H1 (cell line): ENCODE measurements around the gene SH3RF2. TPM values are rescaled to one million over a fixed set of nuclear protein-coding genes. Genes with fewer than 3 reads are reported as not detected.

Experiments used
- CTCF ChIA-PET: fragments of 300-600 bp; sonication (Branson Sonifier 250); formaldehyde crosslinking; loops from one replicate; lab custom pipeline; 2021; ENCODE audit not compliant: partially characterized antibody; lab: Charles Lee
- POLR2A ChIA-PET: fragments of 300-600 bp; sonication (Branson Sonifier 250); formaldehyde crosslinking; loops from one replicate; lab custom pipeline; 2021; ENCODE audit warnings: inconsistent platforms; ENCODE audit not compliant: partially characterized antibody; lab: Charles Lee
- DNase-seq, 2 experiments: peaks; one replicate each; pipeline versions ENCODE4 v3.0.0 to v3.0.0-alpha.2; 2010 to 2022; ENCODE audit warnings: low spot score in 2 of 2, low read depth in 1 of 2, mixed read lengths in 1 of 2
- FAIRE-seq: peaks from 2 replicates; lab custom pipeline; 2011; peaks lifted over from hg19 to GRCh38; lab: Jason Lieb, UNC
- H2AFZ ChIP-seq: 2 replicates; pipeline ENCODE4 v1.8.1; 2012; ENCODE audit warnings: low read length, inconsistent platforms
- H2AK5ac ChIP-seq: 2 replicates; pipeline ENCODE4 v1.6.1; 2013; ENCODE audit warnings: low read depth, low read length
- H2BK120ac ChIP-seq: replicated peaks from 2 replicates; pipeline ENCODE3; 2013; ENCODE audit warnings: low read depth, low read length, inconsistent platforms
- H2BK12ac ChIP-seq: 2 replicates; pipeline ENCODE4 v1.6.1; 2013; ENCODE audit warnings: low read depth, low read length
- H2BK15ac ChIP-seq: 2 replicates; pipeline ENCODE4 v1.6.1; 2013; ENCODE audit warnings: low read length
- H2BK20ac ChIP-seq: 2 replicates; pipeline ENCODE4 v1.6.1; 2013; ENCODE audit warnings: low read length
- H2BK5ac ChIP-seq: 2 replicates; pipeline ENCODE4 v1.6.1; 2013; ENCODE audit warnings: low read depth, low read length
- H3K14ac ChIP-seq: 2 replicates; pipeline ENCODE4 v1.6.1; 2013; ENCODE audit warnings: inconsistent platforms; ENCODE audit not compliant: insufficient read length
- H3K18ac ChIP-seq: 2 replicates; pipeline ENCODE4 v1.6.1; 2013; ENCODE audit warnings: low read length; ENCODE audit errors: extremely low read depth
- H3K23ac ChIP-seq: 2 replicates; pipeline ENCODE4 v1.6.1; 2013; ENCODE audit warnings: inconsistent platforms; ENCODE audit not compliant: insufficient read length
- H3K23me2 ChIP-seq: 2 replicates; pipeline ENCODE4 v1.6.1; 2013; ENCODE audit warnings: low read depth, low read length
- H3K27ac ChIP-seq: 2 replicates; pipeline ENCODE4 v1.6.1; 2011; ENCODE audit warnings: low read depth, low read length, inconsistent platforms
- H3K27me3 ChIP-seq, 4 experiments: replicated peaks in 1 of 4; 1 replicate in 1 of 4; 2 replicates in 3 of 4; pipeline versions ENCODE4 v1.6.1 to v1.8.1; 2011 to 2013; ENCODE audit warnings: low read length in 3 of 4, mild to moderate bottlenecking in 3 of 4, inconsistent platforms in 2 of 4, mixed read lengths in 2 of 4, moderate library complexity in 1 of 4; ENCODE audit not compliant: control insufficient read depth in 3 of 4, insufficient read depth in 3 of 4; ENCODE audit errors: extremely low read depth in 1 of 4
- H3K36me3 ChIP-seq, 4 experiments: 2 replicates each; pipeline versions ENCODE4 v1.6.1 to v1.8.1; 2011 to 2013; ENCODE audit warnings: mild to moderate bottlenecking in 4 of 4, low read length in 3 of 4, moderate library complexity in 2 of 4, control low read depth in 1 of 4, inconsistent platforms in 1 of 4; ENCODE audit not compliant: insufficient read depth in 4 of 4, control insufficient read depth in 2 of 4
- H3K4ac ChIP-seq: replicated peaks from 2 replicates; pipeline ENCODE3; 2013; ENCODE audit warnings: low read length, low read depth, mixed read lengths, inconsistent platforms; ENCODE audit not compliant: insufficient read length
- H3K4me1 ChIP-seq, 4 experiments: replicated peaks in 1 of 4; 1 replicate in 1 of 4; 2 replicates in 3 of 4; pipeline versions ENCODE4 v1.6.1 to v1.8.1; 2011 to 2013; ENCODE audit warnings: low read length in 3 of 4, inconsistent platforms in 2 of 4, mixed read lengths in 1 of 4; ENCODE audit not compliant: insufficient read depth in 4 of 4, control insufficient read depth in 3 of 4
- H3K4me2 ChIP-seq, 2 experiments: 2 replicates each; pipeline versions ENCODE4 v1.6.1 to v1.8.1; 2011 to 2013; ENCODE audit warnings: low read depth in 2 of 2, low read length in 2 of 2, control low read depth in 1 of 2, inconsistent platforms in 1 of 2, mild to moderate bottlenecking in 1 of 2; ENCODE audit not compliant: insufficient read depth in 1 of 2
- H3K4me3 ChIP-seq, 4 experiments: fragments of 200-600, 300-600 bp in 1 of 4; sonication (generic), shearing (Covaris generic), sonication (Bioruptor Twin) in 1 of 4; 2 replicates each; pipeline versions ENCODE4 v1.5.1 to v1.8.1; 2011 to 2016; ENCODE audit warnings: low read length in 4 of 4, low read depth in 3 of 4, control low read depth in 2 of 4, inconsistent platforms in 2 of 4, mild to moderate bottlenecking in 2 of 4, mixed read lengths in 1 of 4, moderate library complexity in 1 of 4; ENCODE audit not compliant: insufficient read depth in 2 of 4; ENCODE audit errors: extremely low read depth in 1 of 4
- H3K56ac ChIP-seq: replicated peaks from 2 replicates; pipeline ENCODE3; 2013; ENCODE audit warnings: low read depth, mild to moderate bottlenecking, mixed read lengths, low read length, inconsistent platforms; ENCODE audit not compliant: insufficient read length
- H3K79me1 ChIP-seq: 2 replicates; pipeline ENCODE4 v1.6.1; 2013; ENCODE audit warnings: low read depth, low read length, control low read depth
- H3K79me2 ChIP-seq, 2 experiments: 2 replicates each; pipeline versions ENCODE4 v1.6.1 to v1.8.1; 2012 to 2013; ENCODE audit warnings: low read length in 2 of 2, mild to moderate bottlenecking in 2 of 2, inconsistent platforms in 1 of 2; ENCODE audit not compliant: insufficient read depth in 2 of 2, control insufficient read depth in 1 of 2
- H3K9ac ChIP-seq, 4 experiments: replicated peaks in 1 of 4; 1 replicate in 1 of 4; 2 replicates in 3 of 4; pipeline versions ENCODE4 v1.6.1 to v1.8.1; 2011 to 2013; ENCODE audit warnings: low read depth in 3 of 4, low read length in 3 of 4, control low read depth in 2 of 4, mild to moderate bottlenecking in 2 of 4, moderate library complexity in 2 of 4, inconsistent platforms in 1 of 4; ENCODE audit errors: extremely low read depth in 1 of 4
- H3K9me3 ChIP-seq, 2 experiments: 2 replicates each; pipeline versions ENCODE4 v1.6.1 to v1.8.1; 2012 to 2013; ENCODE audit warnings: mild to moderate bottlenecking in 2 of 2, moderate library complexity in 2 of 2, control low read depth in 1 of 2, inconsistent platforms in 1 of 2, low read depth in 1 of 2, low read length in 1 of 2, mixed read lengths in 1 of 2; ENCODE audit not compliant: insufficient read depth in 2 of 2
- H4K20me1 ChIP-seq, 2 experiments: replicated peaks in 1 of 2; 2 replicates each; pipeline versions ENCODE3 to v1.8.1; 2011 to 2013; ENCODE audit warnings: inconsistent platforms in 2 of 2, low read length in 2 of 2, mild to moderate bottlenecking in 1 of 2; ENCODE audit not compliant: insufficient read depth in 2 of 2, control insufficient read depth in 1 of 2
- H4K5ac ChIP-seq: 2 replicates; pipeline ENCODE4 v1.6.1; 2013; ENCODE audit warnings: low read length, low read depth, mixed read lengths, inconsistent platforms; ENCODE audit not compliant: insufficient read length
- H4K8ac ChIP-seq: 2 replicates; pipeline ENCODE4 v1.8.0; 2013; ENCODE audit warnings: mild to moderate bottlenecking, moderate library complexity, low read length, inconsistent platforms; ENCODE audit not compliant: insufficient read depth; ENCODE audit errors: extremely low read depth
- H4K91ac ChIP-seq: replicated peaks from 2 replicates; pipeline ENCODE3; 2013; ENCODE audit warnings: low read length, mixed read lengths, inconsistent platforms; ENCODE audit not compliant: insufficient read length
- CBX8 ChIP-seq: fragments of 300-800, 300-1000 bp; sonication (generic); IDR thresholded peaks from 2 replicates; pipeline ENCODE4 v1.7.1; 2016; ENCODE audit warnings: low read depth, low read length, borderline replicate concordance
- CHD1 ChIP-seq: IDR thresholded peaks from 2 replicates; pipeline ENCODE4 v1.6.1; 2012; ENCODE audit warnings: low read depth, low read length, improper control_type of control experiment
- JUND ChIP-seq: IDR thresholded peaks from 2 replicates; pipeline ENCODE4 v1.6.1; 2011; ENCODE audit warnings: mild to moderate bottlenecking, improper control_type of control experiment, low read length
- MAFK ChIP-seq: IDR thresholded peaks from 2 replicates; pipeline ENCODE4 v1.6.1; 2012; ENCODE audit warnings: low read depth, mild to moderate bottlenecking, improper control_type of control experiment, low read length
- NANOG ChIP-seq: IDR thresholded peaks from 2 replicates; pipeline ENCODE4 v1.6.1; 2011; ENCODE audit warnings: low read length, low read depth, mild to moderate bottlenecking, inconsistent platforms; ENCODE audit not compliant: insufficient read depth, poor library complexity, severe bottlenecking
- SIN3A ChIP-seq, 2 experiments: IDR thresholded peaks in 1 of 2; conservative IDR thresholded peaks in 1 of 2; 2 replicates each; pipeline ENCODE4 v1.6.1; 2011 to 2012; ENCODE audit warnings: low read length in 2 of 2, improper control_type of control experiment in 1 of 2, low read depth in 1 of 2, mild to moderate bottlenecking in 1 of 2
- WGBS, 2 experiments: shearing (Covaris generic) in 1 of 2; methylation state at CpG; one replicate each; pipeline versions ENCODE4 v1.1.6 to v1.1.7; 2013 to 2015; ENCODE audit warnings: low lambda C conversion rate in 2 of 2, mixed read lengths in 2 of 2, inconsistent platforms in 1 of 2, low coverage in 1 of 2, missing lambda C conversion rate in 1 of 2; ENCODE audit not compliant: insufficient replicate concordance in 2 of 2, insufficient coverage in 1 of 2, insufficient read length in 1 of 2; ENCODE audit errors: extremely low coverage in 1 of 2, missing lambda C conversion rate in 1 of 2; 5-methylcytosine and 5-hydroxymethylcytosine counted together
- polyA plus RNA-seq, 7 experiments: library from polyadenylated mRNA; depleted of rRNA in 3 of 7; stranded (reverse) in 5 of 7; unstranded in 2 of 7; fragments of >200 nt in 5 of 7; fragments of 200-250 nt in 2 of 7; gene quantifications; 1 replicate in 5 of 7; 2 replicates in 1 of 7; 4 replicates in 1 of 7; pipeline versions ENCODE4 v1.2.1 to v1.2.3, GENCODE V29; 2011 to 2013; ENCODE audit warnings: missing spikeins in 2 of 7, mixed read lengths in 2 of 7
- total RNA-seq: library from RNA; stranded (reverse); fragmentation: NEBNext Ultra II Directional; extraction: Animal tissue kit (Norgen Biotek cat#: 25700); gene quantifications from 2 replicates; pipeline ENCODE4 v1.2.1, GENCODE V29; 2021
- TF ChIP-seq, protein P1 (sequence below): IDR thresholded peaks from 2 replicates; pipeline ENCODE4 v1.6.1; 2011; ENCODE audit warnings: low read length, improper control_type of control experiment

Gene SH3RF2
- total and polyA plus RNA-seq, 2 of the 8 experiments (the other 6 are each of a cell fraction or from before 2014, with no cell fraction given): 0.80 to 0.95 TPM

GRCh38 chr5:145944328-145944727 lies 8.0 kb downstream of the SH3RF2 start:
- Histone ChIP-seq H2AFZ (no peak overlapping the region), H3K79me2 (no peaks in the 10 kb centered on the region), H3K18ac (no peak overlapping the region), H3K79me1 (no peaks in the 10 kb centered on the region), H3K4me1 (peaks cover 0 to 4% (median 3%) of the 10 kb centered on the region in 4 experiments; a peak in 4 of 7 replicates), H2BK12ac (no peak overlapping the region), H4K91ac (no peak overlapping the region), H3K27ac (no peak overlapping the region), H4K5ac (no peak overlapping the region), H3K23me2 (no peaks in the 10 kb centered on the region), H3K9ac (no peak overlapping the region), H4K20me1 (no peaks in the 10 kb centered on the region), H3K27me3 (no peaks in the 10 kb centered on the region), H2BK5ac (no peak overlapping the region), H3K9me3 (no peaks in the 10 kb centered on the region), H3K4me2 (no peak overlapping the region), H2BK20ac (no peak overlapping the region), H3K56ac (no peak overlapping the region), H3K14ac (no peak overlapping the region), H4K8ac (no peak overlapping the region), H2BK15ac (no peak overlapping the region), H3K36me3 (no peaks in the 10 kb centered on the region), H3K23ac (no peak overlapping the region), H2BK120ac (no peak overlapping the region), H2AK5ac (no peak overlapping the region), H3K4ac (no peak overlapping the region), H3K4me3 (no peak overlapping the region)
- TF ChIP-seq, protein P1, sequence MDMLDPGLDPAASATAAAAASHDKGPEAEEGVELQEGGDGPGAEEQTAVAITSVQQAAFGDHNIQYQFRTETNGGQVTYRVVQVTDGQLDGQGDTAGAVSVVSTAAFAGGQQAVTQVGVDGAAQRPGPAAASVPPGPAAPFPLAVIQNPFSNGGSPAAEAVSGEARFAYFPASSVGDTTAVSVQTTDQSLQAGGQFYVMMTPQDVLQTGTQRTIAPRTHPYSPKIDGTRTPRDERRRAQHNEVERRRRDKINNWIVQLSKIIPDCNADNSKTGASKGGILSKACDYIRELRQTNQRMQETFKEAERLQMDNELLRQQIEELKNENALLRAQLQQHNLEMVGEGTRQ: no peak
- TF ChIP-seq CHD1 (no peak), NANOG (no peak), SIN3A (conservative IDR thresholded peaks at IDR 0.05 in 1 of 2, IDR thresholded peaks at IDR 0.05 in 1 of 2; ENCODE audit: low read depth in 1 of 2, low read length in 2 of 2) (no peak), MAFK (no peak), JUND (no peak), CBX8 (no peak)
- DNase-seq: no peak
- no peak for FAIRE-seq
- 74% methylated on average over 3 of the region's 3 CpGs; no CpG with 5 or more reads in 1 of the 2 experiments for WGBS, 2 experiments
- CTCF ChIA-PET: interaction anchor here (0.6 to 1.4 kb wide), 6 partner anchors 9 to 542 kb away, joined by 3 to 5 read pairs (median 3); no protein-coding TSS in a partner anchor
- POLR2A ChIA-PET: no interaction called here
